Epithelial cell of alveolus of lung (primary cell): ENCODE data around the gene EPHX1. TPM values are rescaled to one million over a fixed set of nuclear protein-coding genes. Genes with fewer than 3 reads are reported as not detected.

ENCODE experiments used
- total RNA-seq: library from RNA; depleted of rRNA; stranded (reverse); fragments of >200 nt; gene quantifications from 2 replicates; pipeline ENCODE4 v1.2.1, GENCODE V29; 2015

The EPHX1 gene
- total RNA-seq = 21.9 and 73.9 TPM in 2 replicates

DNA sequence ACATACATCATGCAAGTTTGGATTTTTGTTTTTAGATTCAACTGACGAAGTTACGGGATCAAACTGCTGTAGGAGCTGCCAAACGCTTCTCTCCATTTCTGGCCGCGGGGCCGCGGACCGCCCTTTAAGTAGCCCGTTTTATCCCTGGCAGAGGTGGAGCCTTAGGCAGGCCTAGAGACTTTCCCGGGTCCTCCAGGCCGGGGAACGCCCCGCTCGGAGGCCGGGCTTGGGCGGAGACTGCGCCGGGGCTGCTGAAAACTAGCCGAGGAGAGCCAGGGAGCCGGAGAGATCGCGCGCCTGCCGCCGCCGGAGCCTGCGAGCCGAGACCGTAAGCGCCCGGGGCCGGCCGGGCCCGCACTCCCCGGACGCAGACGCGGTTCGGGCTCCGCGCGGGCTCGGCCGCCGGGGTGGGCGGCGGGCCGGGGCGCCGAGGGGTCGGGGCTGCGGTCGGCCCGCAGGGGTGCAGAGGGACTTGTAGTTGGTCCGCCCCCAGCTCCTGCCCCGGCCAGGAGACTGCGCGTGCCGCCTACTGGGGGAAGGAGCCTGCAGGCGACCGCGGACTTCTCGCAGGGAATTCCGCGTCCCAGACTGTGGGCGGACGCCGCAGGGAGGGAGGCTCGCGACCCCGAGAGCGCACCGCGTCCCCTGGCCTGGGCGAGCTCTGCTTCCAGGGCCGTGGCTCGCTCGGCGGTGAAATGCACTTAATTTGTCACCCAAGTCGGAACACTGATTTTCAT, at the start of gene EPHX1:
Gene EPHX1, plus strand, starts transcription at position 283 of the 737 bp plus-strand sequence. CDS start 18,606 bp downstream, outside the sequence.

DNA sequence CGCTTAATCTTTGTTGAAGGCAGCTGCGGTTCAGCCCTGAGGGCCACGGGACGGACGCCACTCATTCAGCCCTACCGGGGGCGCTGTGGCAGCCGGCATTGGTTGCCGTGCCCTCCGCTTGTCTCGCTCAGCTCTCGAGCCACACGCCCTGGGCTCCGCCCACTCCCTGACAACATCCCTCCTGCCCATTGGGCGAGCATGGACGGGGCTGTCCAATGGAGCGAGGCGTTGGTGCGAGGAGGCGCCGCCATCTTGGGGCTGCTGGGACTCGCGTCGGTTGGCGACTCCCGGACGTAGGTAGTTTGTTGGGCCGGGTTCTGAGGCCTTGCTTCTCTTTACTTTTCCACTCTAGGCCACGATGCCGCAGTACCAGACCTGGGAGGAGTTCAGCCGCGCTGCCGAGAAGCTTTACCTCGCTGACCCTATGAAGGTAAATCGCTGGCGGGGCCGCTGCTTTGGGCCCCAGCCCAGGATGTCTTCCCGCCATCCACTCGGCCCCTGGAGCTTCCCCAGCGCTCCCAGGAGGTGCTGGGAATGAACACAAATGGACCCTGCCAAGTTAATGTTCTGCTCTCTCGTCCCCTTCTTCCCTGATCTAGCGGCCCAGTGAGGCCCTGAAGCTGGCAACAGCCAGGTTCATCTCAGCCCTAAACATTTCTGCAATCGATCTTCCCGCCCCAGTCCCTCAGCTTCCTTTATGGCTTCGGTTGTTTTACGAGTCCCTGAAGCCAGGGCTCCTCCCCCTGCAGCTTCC, 32.2 kb upstream of the EPHX1 start, which contains the start of gene SRP9:
Gene SRP9, plus strand, starts transcription at position 244 of the 754 bp plus-strand sequence. Its CDS starts 115 bp downstream, at position 359.

DNA sequence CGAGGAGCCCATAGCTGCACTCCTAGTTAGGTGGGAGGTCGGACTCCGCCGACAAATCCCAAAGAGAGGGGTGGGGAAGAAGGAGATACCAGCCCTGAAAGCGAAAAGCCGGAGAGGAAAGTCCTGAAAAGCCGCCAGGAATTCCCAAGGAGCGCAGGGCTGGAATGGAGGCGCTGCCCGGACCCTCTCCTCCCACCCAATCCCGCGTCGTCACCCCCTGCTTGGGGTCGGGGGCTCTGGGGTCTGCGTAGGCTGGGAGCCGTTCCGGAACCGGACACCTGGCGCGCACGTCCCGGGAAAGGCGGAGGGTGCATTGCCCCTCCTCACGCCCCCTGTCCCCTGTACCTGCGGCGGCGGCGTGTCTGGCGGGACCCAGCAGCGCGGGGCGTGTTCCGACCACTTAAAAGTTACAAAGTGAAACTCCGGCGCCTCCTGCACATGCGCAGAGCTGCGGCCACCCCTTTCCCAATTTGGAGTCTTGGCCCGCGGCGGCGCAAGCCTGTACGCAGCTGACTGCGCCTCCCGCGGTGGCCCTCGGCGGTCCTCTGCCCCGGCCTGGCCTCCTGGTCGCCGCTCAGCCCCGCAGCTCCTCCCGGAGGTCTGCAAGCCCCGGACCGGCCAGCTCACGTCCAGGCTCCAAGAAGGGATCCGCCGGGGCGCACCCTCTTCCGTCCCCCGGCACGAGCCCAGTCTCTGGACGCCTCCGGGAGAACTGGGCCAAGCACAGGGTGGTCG, 72.2 kb downstream of the EPHX1 start, which contains the start of gene TMEM63A:
Gene TMEM63A, minus strand, starts transcription at position 422 of the 735 bp plus-strand sequence. CDS start 4,800 bp downstream, outside the sequence.

DNA sequence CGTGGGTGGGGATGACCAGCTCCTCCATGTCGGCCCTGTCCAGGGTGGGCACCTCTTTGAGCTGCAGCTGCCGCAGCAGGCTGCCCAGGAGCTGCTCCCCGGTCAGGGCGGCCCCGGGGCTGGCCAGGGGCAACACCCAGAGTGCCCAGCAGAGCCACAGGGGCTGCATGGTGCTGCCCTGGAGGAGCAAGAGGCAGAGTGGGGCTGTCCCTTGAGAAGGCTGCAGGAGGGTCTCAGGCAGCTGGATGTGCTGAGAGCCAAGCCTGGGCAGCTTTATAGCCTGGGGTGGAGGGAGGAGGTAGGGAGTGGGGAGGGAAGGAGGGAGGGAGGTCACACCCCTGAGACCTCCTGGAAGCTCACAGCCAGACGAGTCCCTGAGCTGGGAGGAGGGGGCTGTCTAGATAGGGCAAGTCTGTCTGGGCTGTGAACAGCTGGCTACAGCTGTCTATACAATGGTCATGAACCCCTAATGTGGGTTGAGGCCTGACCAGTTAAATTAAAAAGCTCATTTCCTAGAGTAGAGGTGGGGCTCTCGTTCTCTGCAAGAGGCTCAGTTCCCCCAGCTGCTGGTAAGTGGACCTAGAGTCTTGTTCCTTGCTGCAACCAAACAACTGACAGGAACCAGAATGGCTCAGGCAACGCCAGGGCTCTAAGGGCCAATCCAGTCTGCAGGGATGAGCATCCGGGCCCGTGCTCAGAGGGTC, 79.1 kb downstream of the EPHX1 start, which contains the start of gene LEFTY1:
Gene LEFTY1, minus strand, starts transcription at position 249 of the 704 bp plus-strand sequence. Its CDS starts 80 bp downstream, at position 169.

Other genes with a start within 250 kb of the EPHX1 start
- gene ENAH, start 157.0 kb upstream of the EPHX1 start, total RNA-seq = 54.0 and 82.1 TPM in 2 replicates
- 274 and 305 TPM in 2 replicates for gene SRP9, start 32.3 kb upstream of the EPHX1 start, total RNA-seq
- 10.0 and 25.4 TPM in 2 replicates for gene TMEM63A, start 72.3 kb downstream of the EPHX1 start, total RNA-seq
- not detected in 2 replicates for gene LEFTY1, start 79.0 kb downstream of the EPHX1 start, total RNA-seq
- 35.9 and 53.3 TPM in 2 replicates for gene PYCR2, start 114.1 kb downstream of the EPHX1 start, total RNA-seq
- not detected in 2 replicates for gene LEFTY2, start 131.1 kb downstream of the EPHX1 start, total RNA-seq
- 17.2 and 20.0 TPM in 2 replicates for gene SDE2, start 189.2 kb downstream of the EPHX1 start, total RNA-seq